Measurements from ENCODE around the gene HBD.

- TF ChIP-seq CTCF (IDR thresholded peaks at IDR 0.05; ENCODE audit: insufficient read depth, low read depth, low read length) (no peak), EZH2 (IDR thresholded peaks at IDR 0.05; ENCODE audit: insufficient read depth, low read length) (no peak)
Measured at GRCh38 chr11:5240458-5240857, 6.2 kb upstream of the HBD start.
